ENCODE data around the gene DAPK2. TPM values are rescaled to one million over a fixed set of nuclear protein-coding genes. Genes with fewer than 3 reads are reported as not detected.

The DAPK2 gene
- total RNA-seq, 1 donor: 23.5 TPM

DNA sequence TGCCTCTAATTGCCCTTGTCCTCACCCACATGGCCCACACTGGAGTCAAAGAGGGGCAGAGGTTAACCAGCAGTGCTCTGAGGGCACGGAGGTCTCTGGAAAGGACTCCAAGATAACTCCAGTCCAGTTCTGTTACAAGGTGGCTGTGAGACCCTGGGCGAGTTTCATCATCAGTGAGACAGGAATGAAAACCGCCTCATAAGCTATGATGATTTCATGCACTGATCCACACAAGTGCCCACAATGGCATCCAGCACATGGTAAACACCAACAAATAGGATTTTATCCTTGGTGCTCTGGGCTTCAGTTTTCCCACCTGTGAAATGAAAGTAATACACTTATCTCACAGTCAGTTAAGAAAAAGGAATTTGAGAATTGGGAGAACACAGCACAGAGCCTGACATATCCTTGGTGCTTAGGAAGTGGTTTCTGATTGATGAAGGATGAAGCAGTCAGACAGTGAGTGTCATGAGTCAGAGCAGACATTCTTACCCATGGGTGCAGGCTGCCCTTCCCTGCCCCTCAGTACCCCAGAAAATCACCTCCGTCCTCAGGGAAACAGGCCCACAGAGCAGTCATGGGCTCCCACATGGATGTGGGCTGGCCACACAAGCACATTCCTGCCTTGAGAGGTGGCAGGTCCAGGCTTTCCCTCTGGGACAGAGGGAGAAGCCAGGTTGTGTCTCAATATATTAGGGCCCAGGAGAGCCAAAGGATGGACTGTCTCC is 48.4 kb downstream of the DAPK2 start:
- Histone ChIP-seq H3K4me3 (ENCODE audit: insufficient read depth, low read length) (no peak overlapping the region), H3K4me1 (ENCODE audit: insufficient read depth, low read length) (peaks cover 20% of the 10 kb centered on the region), H3K79me2 (ENCODE audit: insufficient read depth, low read length) (no peaks in the 10 kb centered on the region), H3K27me3 (ENCODE audit: insufficient read depth, low read length) (no peaks in the 10 kb centered on the region), H3K9me3 (ENCODE audit: low read depth, low read length) (no peaks in the 10 kb centered on the region), H3K36me3 (ENCODE audit: insufficient read depth, low read length) (no peaks in the 10 kb centered on the region), H3K4me2 (ENCODE audit: insufficient read depth, low read length) (no peak overlapping the region), H4K20me1 (ENCODE audit: insufficient read depth, low read length) (no peaks in the 10 kb centered on the region), H3K27ac (ENCODE audit: low read depth, low read length) (no peak overlapping the region), H2AFZ (ENCODE audit: low read length) (no peak overlapping the region)
- TF ChIP-seq CTCF (IDR thresholded peaks at IDR 0.05; ENCODE audit: extremely low read depth, low read depth, low read length): no peak
- no peak for DNase-seq (ENCODE audit: insufficient read length, low spot score, missing footprints)

GRCh38 chr15:63996794-63997357 is 49.4 kb downstream of the DAPK2 start:
- H3K36me3 ChIP-seq (ENCODE audit: insufficient read depth, low read length): no peaks in the 10 kb centered on the region
- TF ChIP-seq CTCF (IDR thresholded peaks at IDR 0.05; ENCODE audit: extremely low read depth, low read depth, low read length): no peak
- no peak overlapping the region for H3K4me3 ChIP-seq (ENCODE audit: insufficient read depth, low read length)
- H2AFZ ChIP-seq (ENCODE audit: low read length): no peak overlapping the region
- no peaks in the 10 kb centered on the region for H3K9me3 ChIP-seq (ENCODE audit: low read depth, low read length)
- H3K4me2 ChIP-seq (ENCODE audit: insufficient read depth, low read length): no peak overlapping the region
- no peaks in the 10 kb centered on the region for H3K27me3 ChIP-seq (ENCODE audit: insufficient read depth, low read length)
- no peak for DNase-seq (ENCODE audit: insufficient read length, low spot score, missing footprints)
- H3K79me2 ChIP-seq (ENCODE audit: insufficient read depth, low read length): no peaks in the 10 kb centered on the region
- peaks cover 20% of the 10 kb centered on the region for H3K4me1 ChIP-seq (ENCODE audit: insufficient read depth, low read length)
- no peak overlapping the region for H3K27ac ChIP-seq (ENCODE audit: low read depth, low read length)
- no peaks in the 10 kb centered on the region for H4K20me1 ChIP-seq (ENCODE audit: insufficient read depth, low read length)

- no peaks in the 10 kb centered on the region for H3K79me2 ChIP-seq (ENCODE audit: insufficient read depth, low read length)
- no peak overlapping the region for H3K4me2 ChIP-seq (ENCODE audit: insufficient read depth, low read length)
- peaks cover 20% of the 10 kb centered on the region for H3K4me1 ChIP-seq (ENCODE audit: insufficient read depth, low read length)
- no peak for TF ChIP-seq CTCF (IDR thresholded peaks at IDR 0.05; ENCODE audit: extremely low read depth, low read depth, low read length)
- H3K4me3 ChIP-seq (ENCODE audit: insufficient read depth, low read length): no peak overlapping the region
- H4K20me1 ChIP-seq (ENCODE audit: insufficient read depth, low read length): no peaks in the 10 kb centered on the region
- H3K27ac ChIP-seq (ENCODE audit: low read depth, low read length): no peak overlapping the region
- no peak for DNase-seq (ENCODE audit: insufficient read length, low spot score, missing footprints)
- H3K9me3 ChIP-seq (ENCODE audit: low read depth, low read length): no peaks in the 10 kb centered on the region
- H2AFZ ChIP-seq (ENCODE audit: low read length): no peak overlapping the region
- H3K27me3 ChIP-seq (ENCODE audit: insufficient read depth, low read length): peaks cover 2% of the 10 kb centered on the region
- H3K36me3 ChIP-seq (ENCODE audit: insufficient read depth, low read length): no peaks in the 10 kb centered on the region
Observed at GRCh38 chr15:63995789-63996188, 50.5 kb downstream of the DAPK2 start.

GRCh38 chr15:63994073-63994600 is 52.1 kb downstream of the DAPK2 start:
- Histone ChIP-seq H3K27ac (ENCODE audit: low read depth, low read length) (no peak overlapping the region), H3K36me3 (ENCODE audit: insufficient read depth, low read length) (no peaks in the 10 kb centered on the region), H3K9me3 (ENCODE audit: low read depth, low read length) (no peaks in the 10 kb centered on the region), H3K27me3 (ENCODE audit: insufficient read depth, low read length) (peaks cover 2% of the 10 kb centered on the region), H2AFZ (ENCODE audit: low read length) (no peak overlapping the region), H3K4me1 (ENCODE audit: insufficient read depth, low read length) (peaks cover 14% of the 10 kb centered on the region), H3K4me2 (ENCODE audit: insufficient read depth, low read length) (no peak overlapping the region), H3K4me3 (ENCODE audit: insufficient read depth, low read length) (no peak overlapping the region), H3K79me2 (ENCODE audit: insufficient read depth, low read length) (no peaks in the 10 kb centered on the region), H4K20me1 (ENCODE audit: insufficient read depth, low read length) (no peaks in the 10 kb centered on the region)
- DNase-seq (ENCODE audit: insufficient read length, low spot score, missing footprints): no peak
- no peak for TF ChIP-seq CTCF (IDR thresholded peaks at IDR 0.05; ENCODE audit: extremely low read depth, low read depth, low read length)
